HCT116 (cell line): ENCODE data around the gene BTNL3. TPM values are rescaled to one million over a fixed set of nuclear protein-coding genes. Genes with fewer than 3 reads are reported as not detected.

Experiments used
- ATAC-seq: fragments of 200-7000 bp; cut with Tn5 transposase; 2 replicates; pipeline ENCODE4 v1.9.1; 2020; ENCODE audit warnings: mild to moderate bottlenecking, moderate library complexity
- BruUV-seq: library from RNA; stranded (reverse); fragments of 400-500 nt; replicated peaks from 2 replicates; lab custom pipeline; 2021; lab: Mats Ljungman, UMichigan
- CTCF ChIA-PET: fragments of 300-600 bp; sonication (Branson Sonifier 250); formaldehyde crosslinking; loops from one replicate; lab custom pipeline; 2021; ENCODE audit warnings: antibody characterized with exemption; lab: Charles Lee
- POLR2A ChIA-PET: fragments of 300-600, 350-600 bp; sonication (Branson Sonifier 250); formaldehyde crosslinking; loops from one replicate; lab custom pipeline; 2021; ENCODE audit warnings: antibody characterized with exemption; lab: Charles Lee
- RAD21 ChIA-PET, 2 experiments: fragments of 300-600 bp; sonication (Branson Sonifier 250); formaldehyde crosslinking; loops; one replicate each; lab custom pipeline; 2023; ENCODE audit warnings: low total read pairs in 2 of 2; ENCODE audit not compliant: uncharacterized antibody in 2 of 2, unreplicated experiment in 2 of 2, low non-redundant PET in 1 of 2; lab: Charles Lee
- DNase-seq: peaks from one replicate; pipeline ENCODE4 v3.0.0-alpha.2; 2010; ENCODE audit warnings: low read depth, low spot score
- H2AFZ ChIP-seq: fragments of 200-600 bp; shearing (Covaris generic), sonication (generic); 2 replicates; pipeline ENCODE4 v1.6.1; 2017; ENCODE audit warnings: low read depth, mixed run types, mixed read lengths, antibody characterized with exemption, low read length; ENCODE audit not compliant: poor library complexity, severe bottlenecking
- H3K27ac ChIP-seq: 2 replicates; pipeline ENCODE4 v1.5.1; 2012; ENCODE audit warnings: low read depth, low read length
- H3K27me3 ChIP-seq: fragments of 200-600 bp; sonication (generic); 2 replicates; pipeline ENCODE4 v1.6.1; 2016; ENCODE audit warnings: mixed run types, low read length, mixed read lengths; ENCODE audit not compliant: insufficient read depth
- H3K36me3 ChIP-seq, 2 experiments: fragments of 200-500 bp in 1 of 2; fragments of 200-600 bp in 1 of 2; sonication (Bioruptor generic) in 1 of 2; sonication (generic) in 1 of 2; 2 replicates each; pipeline versions ENCODE4 v1.5.1 to v1.6.1; 2014 to 2016; ENCODE audit warnings: low read length in 2 of 2, inconsistent platforms in 1 of 2, mixed read lengths in 1 of 2, mixed run types in 1 of 2; ENCODE audit not compliant: insufficient read depth in 2 of 2, control insufficient read depth in 1 of 2
- H3K4me1 ChIP-seq, 2 experiments: fragments of 200-600 bp in 1 of 2; sonication (generic) in 1 of 2; 2 replicates each; pipeline versions ENCODE4 v1.5.1 to v1.6.1; 2012 to 2017; ENCODE audit warnings: low read length in 2 of 2, inconsistent platforms in 1 of 2, mild to moderate bottlenecking in 1 of 2, mixed read lengths in 1 of 2, mixed run types in 1 of 2, moderate library complexity in 1 of 2; ENCODE audit not compliant: insufficient read depth in 2 of 2, control insufficient read depth in 1 of 2
- H3K4me2 ChIP-seq: fragments of 200-600 bp; sonication (generic); 2 replicates; pipeline ENCODE4 v1.6.1; 2017; ENCODE audit warnings: mixed run types, low read length, mixed read lengths
- H3K4me3 ChIP-seq, 2 experiments: fragments of 200-600 bp in 1 of 2; sonication (generic) in 1 of 2; replicated peaks in 1 of 2; 2 replicates each; pipeline ENCODE4 v1.5.1; 2011 to 2016; ENCODE audit warnings: low read length in 2 of 2, control low read depth in 1 of 2, low read depth in 1 of 2, mild to moderate bottlenecking in 1 of 2, mixed read lengths in 1 of 2, mixed run types in 1 of 2
- H3K79me2 ChIP-seq: fragments of 200-600 bp; sonication (generic); 2 replicates; pipeline ENCODE4 v1.6.1; 2017; ENCODE audit warnings: mild to moderate bottlenecking, mixed run types, low read length, moderate library complexity, mixed read lengths; ENCODE audit not compliant: insufficient read depth
- H3K9ac ChIP-seq: fragments of 200-600 bp; sonication (generic); 2 replicates; pipeline ENCODE4 v1.6.1; 2016; ENCODE audit warnings: low read length, mixed read lengths
- H3K9me2 ChIP-seq: fragments of 200-600 bp; sonication (generic), shearing (Covaris generic); 2 replicates; pipeline ENCODE4 v1.6.1; 2017; ENCODE audit warnings: mixed run types, mild to moderate bottlenecking, moderate library complexity; ENCODE audit not compliant: insufficient read depth
- H3K9me3 ChIP-seq, 2 experiments: fragments of 200-500 bp in 1 of 2; fragments of 200-600 bp in 1 of 2; sonication (Bioruptor generic) in 1 of 2; sonication (generic) in 1 of 2; 2 replicates each; pipeline ENCODE4 v1.6.1; 2014 to 2017; ENCODE audit warnings: low read length in 2 of 2, mixed read lengths in 2 of 2, inconsistent platforms in 1 of 2, low read depth in 1 of 2, mild to moderate bottlenecking in 1 of 2, mixed run types in 1 of 2, moderate library complexity in 1 of 2; ENCODE audit not compliant: control insufficient read depth in 1 of 2, insufficient read depth in 1 of 2
- H4K20me1 ChIP-seq: fragments of 200-600 bp; sonication (generic), shearing (Covaris generic); 2 replicates; pipeline ENCODE4 v1.6.1; 2017; ENCODE audit warnings: mixed run types, mild to moderate bottlenecking, moderate library complexity; ENCODE audit not compliant: insufficient read depth
- CBX3 ChIP-seq: IDR thresholded peaks from 2 replicates; pipeline ENCODE4 v1.6.1; 2012; ENCODE audit warnings: low read depth
- CEBPB ChIP-seq: IDR thresholded peaks from 2 replicates; pipeline ENCODE4 v1.6.1; 2012; ENCODE audit warnings: low read depth
- EZH2 ChIP-seq: fragments of 200-600 bp; sonication (generic); IDR thresholded peaks from 2 replicates; pipeline ENCODE4 v1.6.1; 2017; ENCODE audit warnings: antibody characterized with exemption, mixed run types
- EZH2phosphoT487 ChIP-seq: fragments of 200-600 bp; IDR thresholded peaks from 2 replicates; pipeline ENCODE4 v1.6.1; 2018; ENCODE audit warnings: antibody characterized with exemption, borderline replicate concordance
- JUND ChIP-seq: IDR thresholded peaks from 2 replicates; pipeline ENCODE4 v1.6.1; 2012
- POLR2A ChIP-seq: IDR thresholded peaks from 2 replicates; pipeline ENCODE4 v1.7.0; 2011; ENCODE audit warnings: borderline replicate concordance; ENCODE audit not compliant: insufficient read depth, insufficient read length; ENCODE audit errors: extremely low read depth
- POLR2AphosphoS5 ChIP-seq: IDR thresholded peaks from 2 replicates; pipeline ENCODE4 v1.6.1; 2011; ENCODE audit warnings: mild to moderate bottlenecking, low read depth, low read length, moderate library complexity
- SRF ChIP-seq: IDR thresholded peaks from 2 replicates; pipeline ENCODE4 v1.6.1; 2012; ENCODE audit warnings: low read depth
- TCF7L2 ChIP-seq: IDR thresholded peaks from 2 replicates; pipeline ENCODE4 v1.7.0; 2011; ENCODE audit warnings: borderline replicate concordance, inconsistent platforms; ENCODE audit not compliant: insufficient read depth, insufficient read length; ENCODE audit errors: extremely low read depth
- YY1 ChIP-seq: IDR thresholded peaks from 2 replicates; pipeline ENCODE4 v1.6.1; 2011; ENCODE audit warnings: low read length, low read depth, moderate library complexity, mild to moderate bottlenecking; ENCODE audit not compliant: insufficient replicate concordance; ENCODE audit errors: extremely low read depth
- ZFX ChIP-seq: fragments of 450-650 bp; IDR thresholded peaks from 2 replicates; pipeline ENCODE4 v1.6.1; 2017
- ZNF274 ChIP-seq: fragments of 200-500 bp; sonication (Bioruptor generic); IDR thresholded peaks from 2 replicates; pipeline ENCODE4 v1.6.1; 2014; ENCODE audit warnings: mild to moderate bottlenecking, low read depth, low read length, inconsistent platforms
- intact Hi-C: fragments of 100-400 bp; cut with micrococcal nuclease; formaldehyde crosslinking; loops from 2 replicates; pipeline ENCODE4 v1.10.0; 2022
- total RNA-seq: library from RNA; stranded (reverse); gene quantifications from one replicate; pipeline ENCODE4 v1.2.1, GENCODE V29; 2021; ENCODE audit not compliant: unreplicated experiment
- TF ChIP-seq, protein P1 (sequence below): IDR thresholded peaks from 2 replicates; pipeline ENCODE4 v1.6.1; 2012
- TF ChIP-seq, protein P2 (sequence below): IDR thresholded peaks from 2 replicates; pipeline ENCODE4 v1.6.1; 2012

The BTNL3 gene
- total RNA-seq, 1 experiment from 2014 or later, result not detected

DNA sequence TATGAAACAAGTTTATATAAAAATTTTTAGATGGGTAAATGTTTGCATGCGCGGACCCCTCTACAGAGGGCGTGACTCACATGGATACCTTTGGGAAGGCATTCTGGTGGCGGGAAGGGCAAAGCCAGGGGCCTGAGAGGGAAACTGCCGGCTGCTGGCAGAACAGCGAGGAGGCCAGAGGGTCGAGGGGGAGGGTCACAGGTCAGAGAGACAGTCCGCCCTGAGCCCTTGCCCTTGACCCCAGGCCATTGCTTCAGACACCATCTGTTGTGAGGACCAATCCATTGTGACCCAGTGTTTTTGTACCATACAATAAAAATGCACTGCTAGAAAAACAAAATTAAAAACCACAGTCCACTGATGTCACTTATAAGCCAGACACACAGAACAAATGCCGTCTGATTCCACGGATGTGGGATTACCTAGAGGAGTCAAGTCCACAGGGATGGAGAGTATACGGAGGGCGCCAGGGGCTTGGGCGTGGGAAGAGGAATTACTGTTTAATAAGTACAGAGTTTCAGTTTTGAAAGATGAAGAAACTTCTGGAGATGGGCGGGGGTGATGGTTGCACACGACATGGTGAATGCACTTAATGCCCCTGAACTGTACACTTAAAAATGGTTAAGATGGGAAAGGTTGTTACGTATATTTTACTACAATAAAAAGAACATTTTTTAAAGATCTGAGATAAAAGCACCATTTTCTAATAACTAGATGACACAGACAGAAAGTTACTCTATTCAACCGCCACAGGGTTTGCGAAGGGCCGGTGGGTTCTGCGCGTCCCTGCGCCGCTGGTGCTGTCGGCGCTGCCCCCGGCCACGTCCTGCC, 63.4 kb downstream of the BTNL3 start (continued):
- TF ChIP-seq, protein P1, sequence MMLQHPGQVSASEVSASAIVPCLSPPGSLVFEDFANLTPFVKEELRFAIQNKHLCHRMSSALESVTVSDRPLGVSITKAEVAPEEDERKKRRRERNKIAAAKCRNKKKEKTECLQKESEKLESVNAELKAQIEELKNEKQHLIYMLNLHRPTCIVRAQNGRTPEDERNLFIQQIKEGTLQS, result no peak
- TF ChIP-seq EZH2phosphoT487 (no peak), POLR2A (no peak), SRF (no peak), CBX3 (no peak), ZNF274 (no peak)

GRCh38 chr5:181052672-181053487, 64.2 kb downstream of the BTNL3 start:
- TF ChIP-seq, protein P1, result no peak
- TF ChIP-seq POLR2A, result no peak
- peak; percentile 60 for TF ChIP-seq POLR2AphosphoS5
- TF ChIP-seq, protein P2, sequence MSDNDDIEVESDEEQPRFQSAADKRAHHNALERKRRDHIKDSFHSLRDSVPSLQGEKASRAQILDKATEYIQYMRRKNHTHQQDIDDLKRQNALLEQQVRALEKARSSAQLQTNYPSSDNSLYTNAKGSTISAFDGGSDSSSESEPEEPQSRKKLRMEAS, result peak; percentile 92
- TF ChIP-seq CEBPB, result no peak
- no peak for TF ChIP-seq ZNF274
- no peak for TF ChIP-seq JUND
- no peak for TF ChIP-seq ZFX
- no peak for TF ChIP-seq TCF7L2
- no peak for TF ChIP-seq EZH2
- no peak for TF ChIP-seq YY1
- TF ChIP-seq, all 23 proteins: peak for 2
- peak overlapping the region; percentile 49 to 61 for H3K4me3 ChIP-seq
- H3K36me3 ChIP-seq, result no peaks in the 10 kb centered on the region
- H3K4me1 ChIP-seq, result peaks cover 3 to 17% of the 10 kb centered on the region in 2 experiments; a peak in 3 of 4 replicates
- H3K9ac ChIP-seq, result peak overlapping the region; percentile 56
- DNase-seq (no peak), ATAC-seq (peak; percentile 71)
- H3K27ac ChIP-seq, result no peak overlapping the region; the same call in 1 of the 2 replicates
- no TSS peak for BruUV-seq
- H3K27me3 ChIP-seq, result no peaks in the 10 kb centered on the region
- no peaks in the 10 kb centered on the region for H3K79me2 ChIP-seq
- ChIA-PET RAD21 (no interaction called here), POLR2A (no interaction called here), CTCF (interaction anchor here (1.0 kb wide), 1 partner anchor 36 kb away, joined by 3 read pairs; no protein-coding TSS in a partner anchor)
- no peaks in the 10 kb centered on the region for H4K20me1 ChIP-seq
- intact Hi-C loops, result no loop called here
- H3K9me2 ChIP-seq, result no peaks in the 10 kb centered on the region
- H2AFZ ChIP-seq, result peak overlapping the region; percentile 78
- peak overlapping the region; percentile 78 for H3K4me2 ChIP-seq
- no peaks in the 10 kb centered on the region for H3K9me3 ChIP-seq
